Nucleus accumbens (tissue), 56 donors: ENCODE results near the gene ITIH6.
A peak's percentile ranks its signal among the peaks of the same experiment; 100 is the strongest.
"Not testable (repeated sequence)": the region's sequence is repeated elsewhere in the genome, so short reads cannot be mapped to it uniquely, and the experiment has no call there.

Experiments used
- DNase-seq, 56 donors: peaks; one replicate each; lab custom pipeline; 2025; lab: John Stamatoyannopoulos, UW

Gene ITIH6

DNA sequence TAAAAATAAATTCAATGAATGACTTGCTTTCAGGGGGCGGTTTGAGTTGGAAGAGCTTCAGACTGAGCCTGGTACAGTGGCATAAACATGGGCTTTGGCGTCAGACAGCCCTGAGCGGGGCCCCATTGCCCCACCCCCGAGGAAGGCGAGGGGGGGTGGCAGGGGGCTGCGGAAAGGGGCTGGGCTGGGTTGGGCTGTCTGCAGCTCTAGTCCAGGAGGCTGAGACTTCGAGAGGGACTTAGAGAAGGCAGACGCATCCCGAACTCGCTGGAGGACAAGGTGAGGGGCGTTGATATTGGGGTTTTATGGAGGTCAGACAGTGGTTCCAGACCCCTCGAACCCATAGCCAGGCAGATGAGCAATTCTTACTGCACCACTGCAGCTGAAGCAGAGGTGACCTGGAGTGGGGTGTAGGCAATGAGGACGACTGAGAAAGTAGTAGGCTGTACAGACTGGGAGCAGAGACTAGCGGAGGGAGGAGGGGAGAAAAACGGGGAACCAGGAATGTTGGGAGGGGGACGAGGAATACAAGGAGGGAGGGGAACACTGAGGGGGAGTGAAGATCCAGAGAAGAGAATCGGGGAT lies 9.6 kb upstream of the ITIH6 start, which contains the start of gene MAGED2:
Gene MAGED2 (plus strand): TSS at position 222 of the 585 bp plus-strand sequence. CDS start 1,587 bp downstream, outside the sequence.
- DNase-seq: peak in 43 of 56 donors; percentile 2 to 52 (median 16)

DNA sequence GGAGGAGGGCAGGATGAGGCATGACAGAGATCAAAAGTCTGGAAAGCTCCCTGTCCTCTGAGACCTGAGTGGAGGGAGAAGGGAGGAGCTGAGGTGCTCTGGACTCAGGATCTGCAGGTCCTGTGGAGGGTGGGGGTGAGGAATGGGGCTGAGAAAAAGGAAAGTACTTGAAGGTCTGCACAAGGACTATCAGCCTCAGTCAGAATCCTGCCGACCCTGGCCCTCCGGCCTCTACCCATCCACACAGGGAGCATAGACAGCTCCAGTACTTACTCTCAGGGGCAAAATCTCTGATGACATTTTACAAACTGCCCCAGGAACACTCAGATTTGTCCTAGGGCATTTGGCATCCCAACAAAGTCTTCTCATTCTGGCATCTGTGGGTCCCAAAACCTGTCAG lies 991 bp upstream of the ITIH6 start:
- no peak for DNase-seq

DNA sequence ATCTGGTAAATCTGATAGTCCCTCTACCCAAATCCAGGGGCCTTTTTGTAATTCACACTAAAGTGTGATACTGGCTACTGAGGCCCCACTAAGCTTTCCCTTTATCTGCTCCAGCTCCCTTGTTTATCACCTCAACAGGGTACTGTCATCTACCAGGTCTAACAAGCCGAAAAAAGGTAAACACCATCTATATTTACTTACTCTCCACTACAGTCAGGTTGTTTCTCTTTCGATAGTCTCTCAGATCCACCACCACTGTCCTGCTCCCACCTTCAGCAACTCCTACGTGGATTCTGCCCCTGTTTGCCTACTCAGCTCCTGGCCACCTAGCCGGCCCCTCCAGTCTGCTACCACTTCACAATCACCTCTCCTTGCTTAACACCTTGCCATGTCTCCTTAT lies 3.3 kb downstream of the ITIH6 start:
- DNase-seq: no peak

DNA sequence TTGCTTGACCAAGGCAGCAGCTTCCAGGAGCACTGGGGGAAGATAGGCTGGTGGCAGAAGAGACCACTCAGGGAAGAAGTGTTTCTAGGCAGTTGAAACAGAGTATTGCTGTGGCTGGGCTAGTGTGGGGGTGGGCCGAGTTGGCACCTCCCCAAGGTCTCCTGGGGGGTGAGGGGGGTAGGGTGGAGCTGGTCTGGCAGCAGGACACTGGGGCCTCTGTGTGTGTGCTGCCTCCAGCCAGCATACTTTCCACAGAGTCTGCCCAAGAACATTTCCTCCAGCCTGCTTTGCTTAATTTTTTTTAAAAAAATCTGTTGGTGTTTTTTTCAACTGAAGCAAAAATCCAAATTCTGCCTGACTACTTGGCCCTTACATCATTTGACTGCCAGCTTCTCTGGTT lies 4.0 kb downstream of the ITIH6 start:
- DNase-seq: no peak

DNA sequence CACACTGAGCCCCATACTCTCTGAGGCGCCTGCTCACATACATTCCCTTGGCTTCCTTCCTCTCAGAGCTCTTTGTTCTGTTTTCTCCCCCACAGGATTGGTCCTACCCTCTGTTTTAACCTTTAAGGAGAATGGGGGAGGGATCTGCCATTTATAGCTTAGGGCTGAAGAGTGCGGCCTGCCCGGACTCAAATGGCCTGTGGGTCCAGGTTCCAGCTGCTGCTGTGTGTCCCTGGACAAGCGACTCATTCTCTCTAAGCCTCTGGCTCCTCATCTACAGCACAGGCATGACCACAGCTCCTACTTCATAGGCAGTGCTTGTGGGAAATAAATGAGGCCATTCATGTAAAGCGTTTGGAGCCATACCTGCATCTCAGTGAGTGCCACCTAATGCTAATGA lies 8.7 kb downstream of the ITIH6 start:
- DNase-seq: not testable (repeated sequence)

DNA sequence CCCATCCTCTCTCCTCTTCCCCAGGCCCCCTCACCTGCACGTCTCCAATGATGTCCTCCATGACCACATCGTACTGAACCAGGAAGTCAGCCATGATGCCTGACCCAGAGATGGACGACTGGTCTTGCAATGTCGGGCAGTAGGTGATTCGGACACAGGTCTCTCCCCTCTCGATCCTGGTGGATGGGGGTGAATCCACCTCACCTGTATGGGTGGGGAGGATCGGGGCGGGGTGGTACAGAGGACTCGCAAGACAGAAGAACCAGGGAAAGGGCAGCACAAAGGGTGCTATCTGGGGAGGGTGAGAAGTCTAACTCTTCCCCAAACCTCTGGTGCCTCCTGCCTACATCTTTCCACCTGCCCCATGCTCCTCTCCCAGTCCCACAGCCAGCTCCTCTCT lies 9.6 kb downstream of the ITIH6 start:
- DNase-seq: no peak

DNA sequence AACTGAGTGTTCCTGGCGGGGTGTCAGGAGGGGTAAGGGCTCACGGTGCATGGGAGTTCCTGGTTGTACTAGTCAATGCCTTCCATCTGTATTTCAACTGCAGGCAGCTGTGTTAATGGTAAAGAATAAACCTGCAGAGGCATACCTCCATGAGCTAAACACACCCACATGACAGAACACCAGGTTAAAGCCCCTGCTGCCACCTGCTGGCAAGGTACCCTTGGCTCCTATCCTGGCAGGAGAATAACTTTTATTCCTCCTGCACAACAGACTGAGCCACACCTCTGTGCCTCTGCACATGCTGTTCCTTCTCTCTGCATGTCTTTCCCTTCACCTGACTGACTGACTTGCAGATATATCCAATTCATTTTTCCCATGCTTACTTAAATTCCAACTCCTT lies 11.1 kb downstream of the ITIH6 start:
- DNase-seq: no peak

DNA sequence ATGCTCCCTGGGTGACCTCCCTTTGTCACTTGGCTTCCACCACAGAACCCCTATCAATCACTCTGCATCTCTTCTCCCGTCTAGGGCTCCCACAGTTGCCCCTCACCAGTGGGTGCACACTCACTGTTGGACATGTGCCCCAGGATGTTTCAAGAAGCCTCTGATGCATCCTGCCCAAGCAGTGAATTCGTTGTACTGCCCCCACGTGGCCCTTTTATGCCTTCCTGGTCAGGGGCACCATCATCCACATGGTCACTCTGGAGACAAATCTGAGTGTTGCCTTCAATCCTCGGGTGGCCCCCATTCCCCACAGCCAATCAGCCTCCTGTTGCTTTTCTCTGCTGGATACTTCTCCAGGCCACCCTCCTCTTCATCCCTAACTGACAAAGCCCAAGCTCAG lies 12.2 kb downstream of the ITIH6 start:
- peak in 1 of 56 donors; percentile 0 for DNase-seq

DNA sequence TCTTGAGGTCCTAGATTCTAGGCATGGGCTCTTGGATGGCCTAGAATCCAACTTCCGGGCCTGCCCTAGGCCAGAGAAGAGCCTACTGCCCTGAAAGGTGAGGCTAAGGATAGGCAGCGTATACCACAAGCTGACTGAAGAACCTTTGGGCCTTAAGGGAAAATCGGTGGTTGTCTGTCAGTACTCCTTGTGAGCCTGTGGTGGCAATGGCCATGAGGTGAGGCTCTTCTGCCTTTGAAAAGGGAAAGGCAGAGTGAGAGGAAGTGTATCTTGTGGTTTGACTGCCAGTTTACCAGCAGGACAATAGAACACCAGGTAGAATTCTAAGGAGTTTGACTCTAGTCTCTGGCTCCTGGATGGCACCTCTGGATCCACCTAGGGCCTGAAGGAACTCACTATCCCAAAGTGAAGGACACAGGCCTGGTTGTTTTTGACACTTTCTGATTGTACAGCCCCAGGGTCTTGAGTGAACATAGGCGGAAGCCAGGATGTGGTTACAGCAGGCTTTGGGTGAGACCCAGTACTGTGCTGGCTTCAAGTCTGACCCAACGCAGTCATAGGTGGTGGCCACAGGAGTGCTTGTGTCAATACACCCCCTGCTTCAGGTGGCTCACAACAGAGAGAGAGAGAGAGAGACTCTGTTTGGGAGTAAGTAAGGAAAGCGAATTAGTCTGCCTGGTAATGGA lies 20.9 kb downstream of the ITIH6 start:
- DNase-seq: no peak

DNA sequence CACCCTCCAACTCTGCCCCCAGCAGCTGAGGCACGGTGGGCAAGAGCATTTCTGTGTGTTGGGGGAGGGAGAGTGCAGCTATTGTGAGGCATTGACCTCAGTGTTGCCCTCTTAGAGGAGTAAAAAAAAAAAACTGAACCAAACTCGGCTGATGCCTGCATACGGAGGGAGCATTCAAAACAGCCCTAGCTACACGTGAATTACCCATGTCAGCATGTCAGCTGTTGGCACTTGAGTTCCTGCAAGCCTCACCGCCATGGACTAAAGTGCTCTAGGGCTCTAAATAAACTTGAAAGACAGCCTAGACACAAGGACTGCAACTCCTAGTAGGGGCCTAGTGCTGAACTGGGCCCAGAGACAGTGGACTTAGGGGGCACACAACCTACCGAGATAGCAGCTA lies 22.0 kb downstream of the ITIH6 start:
- DNase-seq: no peak

DNA sequence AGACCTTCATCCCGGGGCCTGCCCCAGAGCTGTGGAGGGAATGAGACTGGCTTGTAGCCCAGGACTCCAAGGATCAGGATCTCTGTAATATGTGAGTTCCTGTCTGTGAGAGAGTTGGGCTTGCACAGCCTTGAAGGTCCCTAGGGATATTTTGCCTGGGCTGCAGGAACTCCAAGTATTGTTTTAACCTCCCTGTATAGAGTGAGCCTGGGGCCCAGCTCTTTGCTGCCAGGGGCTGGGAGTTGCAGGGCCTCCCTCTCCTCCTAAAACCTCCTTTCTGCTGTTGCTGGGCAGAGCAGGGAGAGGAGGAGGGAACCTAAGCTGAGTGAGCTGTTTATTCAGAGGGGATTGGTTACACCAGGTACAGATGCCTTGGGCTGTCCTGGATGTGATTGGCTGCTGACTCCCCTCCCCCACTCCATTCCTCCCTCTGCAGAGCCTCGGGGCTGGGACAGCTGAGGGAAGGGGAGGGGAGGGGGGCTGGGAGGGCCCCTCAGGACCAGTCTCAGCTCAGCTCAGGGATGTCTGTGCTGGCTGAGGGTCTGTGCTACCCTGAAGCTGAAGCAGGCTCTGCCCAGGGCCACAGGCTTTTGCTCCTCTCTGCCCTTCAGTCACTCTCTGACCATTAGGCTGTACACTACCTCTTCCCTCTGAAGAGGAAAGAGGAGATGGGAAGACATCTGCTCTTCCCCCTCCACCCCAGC lies 23.5 kb downstream of the ITIH6 start:
- not testable (repeated sequence) for DNase-seq

DNA sequence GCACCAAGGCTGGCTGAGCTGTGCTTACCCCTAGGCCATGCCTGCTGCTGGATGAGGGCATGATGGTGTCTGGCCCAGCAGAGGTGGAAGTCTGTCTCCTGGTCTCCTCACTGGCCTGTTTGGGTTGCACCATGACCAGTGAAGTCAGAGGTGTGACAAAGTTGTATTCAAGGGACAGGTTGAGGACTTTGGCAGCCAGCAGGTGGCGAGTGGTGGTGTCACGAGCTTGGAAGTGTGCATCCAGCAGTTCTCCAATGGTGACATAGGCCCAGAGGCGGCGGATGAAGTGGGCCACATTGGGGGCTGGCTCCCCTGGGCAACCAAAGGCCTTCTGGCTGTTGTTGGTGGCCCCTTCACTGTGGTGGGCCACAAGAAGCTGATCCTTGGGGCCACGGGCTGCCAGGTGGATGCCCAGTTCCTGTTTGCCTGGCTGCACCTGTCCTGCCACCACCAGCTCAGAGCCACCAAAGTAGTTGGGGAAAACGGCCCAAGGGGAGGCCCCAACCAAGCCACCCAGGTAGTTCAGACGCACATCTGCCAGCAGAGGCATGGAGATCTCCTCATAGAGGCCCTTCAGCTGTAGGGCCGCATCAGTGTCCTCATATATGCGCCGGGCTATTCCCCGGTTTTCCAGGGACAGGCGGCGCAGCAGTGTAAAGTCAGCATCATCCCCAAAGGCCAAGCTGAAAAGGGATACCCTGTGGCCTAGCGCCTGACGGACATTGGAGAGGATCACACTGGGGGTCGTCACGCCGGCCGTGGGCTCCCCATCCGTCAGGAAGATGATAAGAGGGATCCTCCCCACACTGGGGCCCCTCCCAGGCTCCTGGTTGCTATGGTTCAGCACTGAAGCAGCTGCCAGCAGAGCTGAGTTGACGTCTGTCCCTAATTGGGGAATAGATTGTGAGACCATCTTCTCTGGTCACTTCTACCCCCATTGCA lies 39.7 kb downstream of the ITIH6 start:
- no peak for DNase-seq

DNA sequence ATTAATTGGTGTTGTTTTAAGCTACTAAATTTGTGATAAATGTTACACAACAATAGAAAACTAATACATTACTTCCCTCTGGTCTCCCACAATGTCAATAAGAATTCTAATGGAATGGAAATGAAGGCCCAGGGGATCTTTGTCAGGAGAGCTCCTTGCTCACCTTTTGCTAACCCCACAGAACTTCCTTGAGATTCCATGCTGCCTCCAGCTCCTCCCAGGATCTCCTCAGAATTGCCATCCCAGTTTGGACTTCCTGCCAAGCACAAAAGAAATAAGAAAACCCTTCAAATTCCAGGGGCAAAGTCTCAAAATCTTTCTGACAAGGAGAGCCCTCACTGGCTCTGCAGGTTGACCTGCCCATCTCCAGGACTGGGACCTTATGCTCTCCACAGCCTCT lies 43.2 kb downstream of the ITIH6 start:
- no peak for DNase-seq

DNA sequence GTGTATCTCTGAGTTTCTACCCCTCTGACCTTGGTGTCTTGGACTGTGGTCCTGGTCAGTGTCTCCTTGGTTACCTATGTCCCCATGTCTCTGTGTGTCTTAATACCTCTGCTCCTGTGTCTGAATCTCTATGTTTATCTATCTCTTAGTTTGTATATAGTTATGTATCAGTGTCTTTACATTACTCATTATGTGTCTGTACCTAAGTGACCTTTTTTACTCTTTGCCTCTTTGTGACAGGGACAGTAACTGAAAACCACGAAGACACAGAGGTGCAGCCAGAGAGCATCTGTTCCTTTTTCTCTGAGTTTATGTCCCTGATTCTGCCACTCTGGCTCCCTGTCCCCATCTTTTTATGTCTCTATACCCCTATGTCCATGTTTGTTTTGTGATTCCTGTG lies 49.4 kb downstream of the ITIH6 start:
- DNase-seq: no peak

DNA sequence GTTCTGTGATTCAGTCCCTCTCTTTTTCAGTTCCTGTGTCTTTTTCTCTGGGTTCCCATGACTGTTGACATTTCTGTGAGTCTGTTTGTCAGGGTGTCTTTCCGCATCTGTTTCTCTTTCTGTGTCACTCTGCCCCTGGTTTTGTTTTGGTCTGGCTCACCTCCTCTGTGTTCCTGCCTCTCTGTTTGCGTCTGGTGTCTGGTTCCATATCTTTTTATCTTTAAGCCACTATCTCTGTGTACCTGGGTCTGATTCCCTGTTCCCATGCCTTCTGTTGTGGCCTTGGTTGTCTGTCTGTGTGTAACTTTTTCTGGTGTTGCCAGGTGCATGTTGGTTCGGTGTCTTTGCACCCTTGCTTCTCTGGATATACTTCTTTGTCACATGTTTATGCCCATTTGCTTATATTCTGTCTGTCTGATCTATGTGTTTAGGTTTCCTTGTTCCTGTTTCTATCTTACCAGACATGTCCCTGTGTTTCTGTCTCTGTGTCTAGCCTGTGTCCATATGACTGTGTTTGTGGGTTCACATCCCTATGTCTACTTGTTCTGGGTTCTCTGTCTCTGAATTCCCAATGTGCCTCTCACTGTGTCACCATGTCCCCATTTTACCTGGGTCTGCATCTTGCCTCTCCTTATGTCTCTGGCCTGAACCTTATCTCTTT lies 50.2 kb downstream of the ITIH6 start:
- DNase-seq: no peak

DNA sequence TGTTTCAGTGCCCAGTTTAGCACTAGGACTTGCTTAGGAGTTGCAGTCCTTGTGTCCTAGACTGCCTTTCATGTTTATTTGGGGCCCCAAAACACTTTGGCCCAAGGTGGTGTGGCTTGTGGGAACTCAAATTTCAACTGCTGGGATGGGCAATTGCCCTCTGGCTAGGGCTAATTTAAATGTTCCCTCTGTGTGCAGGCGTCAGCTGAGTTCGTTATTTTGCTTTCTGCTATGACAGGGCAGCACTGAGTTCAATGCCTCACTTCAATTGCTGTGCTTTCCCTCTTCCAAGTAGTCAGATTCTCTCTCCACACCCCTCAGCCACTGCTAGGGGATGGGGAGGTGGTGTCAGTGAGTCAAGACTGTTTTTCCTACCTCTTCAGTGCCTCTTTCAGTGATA lies 51.1 kb downstream of the ITIH6 start:
- no peak for DNase-seq

DNA sequence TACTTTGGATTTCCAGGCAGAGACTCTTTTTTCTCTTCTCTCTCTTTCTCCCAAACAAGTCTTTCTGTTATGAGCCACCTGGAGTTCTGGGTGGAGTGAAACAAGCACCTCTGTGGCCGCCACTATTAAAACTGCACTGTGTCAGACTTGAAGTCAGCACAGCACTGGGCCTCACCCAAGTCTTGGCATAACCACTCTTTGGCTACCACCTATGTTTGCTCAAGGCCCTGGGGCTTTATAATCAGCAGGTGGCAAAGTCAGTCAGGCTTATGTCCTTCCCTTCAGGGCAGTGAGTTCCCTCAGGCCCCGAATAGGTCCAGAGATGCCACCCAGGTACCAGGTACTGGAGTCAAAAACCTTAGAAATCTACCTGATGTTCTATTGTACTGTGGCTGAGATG lies 52.4 kb downstream of the ITIH6 start:
- DNase-seq: no peak

DNA sequence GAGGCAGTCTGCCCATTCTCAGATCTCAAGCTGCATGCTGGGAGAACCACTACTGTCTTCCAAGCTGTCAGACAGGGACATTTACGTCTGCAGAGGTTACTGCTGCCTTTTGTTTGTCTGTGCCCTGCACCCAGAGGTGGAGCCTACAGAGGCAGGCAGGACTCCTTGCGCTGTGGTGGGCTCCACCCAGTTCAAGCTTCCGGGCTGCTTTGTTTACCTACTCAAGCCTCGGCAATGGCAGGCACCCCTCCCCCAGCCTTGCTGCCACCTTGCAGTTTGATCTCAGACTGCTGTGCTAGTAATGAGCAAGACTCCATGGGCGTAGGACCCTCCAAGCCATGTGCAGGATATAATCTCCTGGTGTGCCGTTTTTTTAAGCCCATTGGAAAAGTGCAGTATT lies 59.5 kb downstream of the ITIH6 start:
- DNase-seq: not testable (repeated sequence)

DNA sequence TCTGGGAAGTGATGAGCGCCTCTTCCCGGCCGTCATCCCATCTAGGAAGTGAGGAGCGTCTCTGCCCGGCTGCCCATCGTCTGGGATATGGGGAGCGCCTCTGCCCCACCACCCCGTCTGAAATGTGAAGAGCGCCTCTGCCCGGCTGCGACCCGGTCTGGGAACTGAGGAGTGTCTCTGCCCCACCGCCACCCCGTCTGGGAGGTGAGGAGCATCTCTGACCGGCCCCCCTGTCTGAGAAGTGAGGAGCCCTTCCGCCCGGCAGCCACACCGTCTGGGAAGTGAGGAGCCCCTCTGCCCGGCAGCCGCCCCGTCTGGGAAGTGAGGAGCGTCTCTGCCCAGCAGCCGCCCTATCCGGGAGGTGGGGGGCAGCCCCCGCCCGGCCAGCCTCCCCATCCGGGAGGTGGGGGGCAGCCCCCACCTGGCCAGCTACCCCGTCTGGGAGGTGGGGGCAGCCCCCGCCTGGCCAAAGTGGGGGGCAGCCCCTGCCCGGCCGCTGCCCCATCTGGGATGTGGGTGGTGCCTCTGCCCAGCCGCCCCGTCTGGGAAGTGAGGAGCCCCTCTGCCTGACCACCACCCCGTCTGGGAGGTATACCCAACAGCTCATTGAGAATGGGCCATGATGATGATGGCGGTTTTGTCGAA lies 61.6 kb downstream of the ITIH6 start:
- DNase-seq: not testable (repeated sequence)

DNA sequence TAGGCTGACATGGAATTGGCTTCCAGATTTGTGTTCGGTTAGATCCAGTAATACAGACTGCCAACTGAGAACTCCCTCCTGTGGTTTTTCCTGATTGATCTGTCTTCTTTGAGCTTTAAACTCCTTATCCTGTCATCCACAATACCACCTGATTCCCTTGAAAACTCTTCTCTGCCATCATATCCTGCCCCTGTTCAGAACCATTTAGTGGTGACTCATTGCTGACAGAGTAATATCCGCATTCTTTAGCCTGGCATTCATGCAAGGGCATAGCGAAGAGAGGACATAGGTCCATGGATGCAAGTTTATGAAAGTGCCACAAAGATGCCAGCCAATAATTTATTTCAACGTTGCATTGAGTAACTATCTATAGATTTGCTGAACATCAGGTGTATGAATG lies 76.6 kb downstream of the ITIH6 start:
- no peak for DNase-seq
